Measurements from ENCODE around the gene WDR27.

DNA sequence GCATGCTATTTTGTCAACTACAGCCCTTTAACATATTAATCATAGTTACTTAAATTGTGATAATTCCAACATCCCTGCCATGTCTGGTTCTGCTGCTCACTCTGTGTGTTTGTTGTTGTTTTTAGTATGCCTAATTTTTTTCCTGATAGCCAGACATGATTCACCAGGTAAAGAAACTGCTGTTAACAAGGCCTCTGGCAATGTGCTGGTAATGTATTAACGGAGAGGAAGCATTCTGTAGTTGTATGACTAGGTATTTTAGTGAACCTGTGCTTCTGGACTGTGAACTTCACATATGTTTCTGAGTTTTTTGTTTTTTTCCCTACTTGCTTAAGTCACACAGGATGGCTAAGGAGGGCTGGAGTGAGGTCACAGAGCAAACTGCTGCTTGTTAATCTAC, 44.7 kb upstream of the WDR27 start:
- TF ChIP-seq TEAD4 (IDR thresholded peaks at IDR 0.05) (no peak), YY1 (IDR thresholded peaks at IDR 0.05; ENCODE audit: low read depth) (no peak), NFIC (IDR thresholded peaks at IDR 0.05) (no peak), EP300 (IDR thresholded peaks at IDR 0.05; ENCODE audit: borderline replicate concordance) (no peak), RAD21 (IDR thresholded peaks at IDR 0.05; ENCODE audit: low read depth) (no peak), TCF12 (IDR thresholded peaks at IDR 0.05; ENCODE audit: low read depth) (no peak)
- TF ChIP-seq, protein P1, sequence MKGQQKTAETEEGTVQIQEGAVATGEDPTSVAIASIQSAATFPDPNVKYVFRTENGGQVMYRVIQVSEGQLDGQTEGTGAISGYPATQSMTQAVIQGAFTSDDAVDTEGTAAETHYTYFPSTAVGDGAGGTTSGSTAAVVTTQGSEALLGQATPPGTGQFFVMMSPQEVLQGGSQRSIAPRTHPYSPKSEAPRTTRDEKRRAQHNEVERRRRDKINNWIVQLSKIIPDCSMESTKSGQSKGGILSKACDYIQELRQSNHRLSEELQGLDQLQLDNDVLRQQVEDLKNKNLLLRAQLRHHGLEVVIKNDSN (IDR thresholded peaks at IDR 0.05) = no peak
- TF ChIP-seq, protein P2, sequence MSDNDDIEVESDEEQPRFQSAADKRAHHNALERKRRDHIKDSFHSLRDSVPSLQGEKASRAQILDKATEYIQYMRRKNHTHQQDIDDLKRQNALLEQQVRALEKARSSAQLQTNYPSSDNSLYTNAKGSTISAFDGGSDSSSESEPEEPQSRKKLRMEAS (IDR thresholded peaks at IDR 0.05) = no peak
